ENCODE results near the gene TET1.
"Not testable (repeated sequence)": the region's sequence is repeated elsewhere in the genome, so short reads cannot be mapped to it uniquely, and the experiment has no call there.

TET1 gene

GRCh38 chr10:68560186-68560942, at the start of gene TET1:
TSS of gene TET1 (plus strand) at chr10:68560337. CDS start at chr10:68572339, 12,002 bp downstream.
- no peak for DNase-seq

GRCh38 chr10:68516216-68516615, 43.9 kb upstream of the TET1 start:
- DNase-seq: not testable (repeated sequence)

GRCh38 chr10:68516766-68517165, 43.4 kb upstream of the TET1 start:
- no peak for DNase-seq

- DNase-seq: no peak
Measured at GRCh38 chr10:68517188-68517587, 42.9 kb upstream of the TET1 start.

- DNase-seq: not testable (repeated sequence)
Measured at GRCh38 chr10:68518609-68519008, 41.5 kb upstream of the TET1 start.

- DNase-seq: not testable (repeated sequence)
Measured at GRCh38 chr10:68525490-68526038, 34.6 kb upstream of the TET1 start.

GRCh38 chr10:68526634-68527307, 33.4 kb upstream of the TET1 start:
- peak in 1 of 2 donors; percentile 3 for DNase-seq

- no peak for DNase-seq
Measured at GRCh38 chr10:68536973-68537372, 23.2 kb upstream of the TET1 start.

GRCh38 chr10:68537796-68538195, 22.3 kb upstream of the TET1 start:
- DNase-seq: no peak

- no peak for DNase-seq
Measured at GRCh38 chr10:68543004-68543918, 16.9 kb upstream of the TET1 start.

- DNase-seq: peak in 1 of 2 donors; percentile 25
Measured at GRCh38 chr10:68550747-68551411, 9.3 kb upstream of the TET1 start.

- DNase-seq: no peak
Measured at GRCh38 chr10:68553138-68553537, 7.0 kb upstream of the TET1 start.

- no peak for DNase-seq
Measured at GRCh38 chr10:68553599-68553998, 6.5 kb upstream of the TET1 start.

GRCh38 chr10:68558478-68558877, 1.7 kb upstream of the TET1 start:
- DNase-seq: no peak

- DNase-seq: no peak
Measured at GRCh38 chr10:68559251-68559650, 886 bp upstream of the TET1 start.

GRCh38 chr10:68559841-68560185, 324 bp upstream of the TET1 start:
- no peak for DNase-seq

- no peak for DNase-seq
Measured at GRCh38 chr10:68560943-68561864, 1.1 kb downstream of the TET1 start.

GRCh38 chr10:68561865-68562649, 1.9 kb downstream of the TET1 start:
- DNase-seq: no peak

GRCh38 chr10:68562661-68563570, 2.8 kb downstream of the TET1 start:
- no peak for DNase-seq

All from activated CD4-positive, alpha-beta T cell treated with anti-CD3 and anti-CD28 coated beads for 4 hours (primary cell).